ENCODE results near the gene KSR1.

DNA sequence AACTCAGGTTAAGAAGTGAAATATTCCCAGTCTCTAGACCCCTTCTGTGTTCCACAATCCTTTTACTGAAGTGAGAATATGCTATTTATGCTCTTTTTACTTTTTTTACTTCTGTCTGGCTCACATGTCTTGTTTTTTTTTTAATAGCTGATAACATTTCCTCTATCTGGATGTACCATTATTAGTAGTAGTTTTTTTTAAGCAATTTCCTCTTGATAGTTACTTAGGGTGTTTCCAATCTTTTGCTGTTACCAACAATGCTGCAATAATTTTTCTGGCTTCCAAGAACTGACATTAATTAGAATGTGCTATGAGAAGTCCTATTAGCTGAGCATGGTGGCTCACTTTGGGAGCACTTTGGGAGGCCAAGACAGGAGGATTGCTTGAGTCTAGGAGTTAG is 32.0 kb downstream of the KSR1 start:
- TF ChIP-seq CTCF (IDR thresholded peaks at IDR 0.05) (no peak), POLR2A (IDR thresholded peaks at IDR 0.05) (no peak)
